GM23248 (cell line): ENCODE measurements around the gene RUNDC3A.

Source experiments
- EZH2 ChIP-seq: fragments of 200-600 bp; sonication (generic); IDR thresholded peaks from 2 replicates; pipeline ENCODE4 v1.6.1; 2018; ENCODE audit warnings: antibody characterized with exemption, mild to moderate bottlenecking; ENCODE audit not compliant: insufficient read depth, poor library complexity, severe bottlenecking
- EZH2phosphoT487 ChIP-seq: fragments of 200-600 bp; sonication (generic); IDR thresholded peaks from 2 replicates; pipeline ENCODE4 v1.6.1; 2018; ENCODE audit warnings: antibody characterized with exemption, moderate library complexity, mild to moderate bottlenecking, low read depth; ENCODE audit not compliant: insufficient read depth

- TF ChIP-seq EZH2 (no peak), EZH2phosphoT487 (no peak)
Observed at GRCh38 chr17:44321246-44322120, 13.1 kb downstream of the RUNDC3A start.
